Activated CD8-positive, alpha-beta memory T cell treated with anti-CD3 and anti-CD28 coated beads for 4 hours (primary cell): ENCODE measurements around the gene STAM.
"Not testable (repeated sequence)": the region's sequence is repeated elsewhere in the genome, so short reads cannot be mapped to it uniquely, and the experiment has no call there.

Source experiments
- DNase-seq, 2 donors: peaks; one replicate each; pipeline ENCODE4 v3.0.0-alpha.2; 2020; ENCODE audit warnings: low read depth in 2 of 2

Gene STAM

GRCh38 chr10:17675638-17676037 lies 31.7 kb downstream of the STAM start:
- DNase-seq = no peak

DNA sequence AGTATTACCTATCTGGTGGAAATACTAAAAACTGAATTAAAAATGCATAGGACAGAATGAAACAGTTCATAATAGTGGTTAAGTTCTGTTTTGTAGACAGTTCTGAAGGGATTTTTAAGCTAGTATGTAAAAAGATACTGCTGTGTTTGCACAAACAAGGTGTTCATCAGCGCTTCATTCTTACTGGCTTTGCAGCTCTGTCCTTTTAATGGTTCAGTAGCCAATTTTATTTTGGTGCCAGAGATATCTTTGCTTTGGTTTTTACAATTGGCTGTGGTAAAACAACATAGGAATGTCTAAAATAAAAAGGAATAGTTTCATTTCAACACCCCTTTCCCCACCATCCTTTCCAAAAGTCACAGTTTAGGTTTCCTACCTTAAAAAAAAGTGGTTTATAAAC lies 33.0 kb downstream of the STAM start:
- DNase-seq = no peak

DNA sequence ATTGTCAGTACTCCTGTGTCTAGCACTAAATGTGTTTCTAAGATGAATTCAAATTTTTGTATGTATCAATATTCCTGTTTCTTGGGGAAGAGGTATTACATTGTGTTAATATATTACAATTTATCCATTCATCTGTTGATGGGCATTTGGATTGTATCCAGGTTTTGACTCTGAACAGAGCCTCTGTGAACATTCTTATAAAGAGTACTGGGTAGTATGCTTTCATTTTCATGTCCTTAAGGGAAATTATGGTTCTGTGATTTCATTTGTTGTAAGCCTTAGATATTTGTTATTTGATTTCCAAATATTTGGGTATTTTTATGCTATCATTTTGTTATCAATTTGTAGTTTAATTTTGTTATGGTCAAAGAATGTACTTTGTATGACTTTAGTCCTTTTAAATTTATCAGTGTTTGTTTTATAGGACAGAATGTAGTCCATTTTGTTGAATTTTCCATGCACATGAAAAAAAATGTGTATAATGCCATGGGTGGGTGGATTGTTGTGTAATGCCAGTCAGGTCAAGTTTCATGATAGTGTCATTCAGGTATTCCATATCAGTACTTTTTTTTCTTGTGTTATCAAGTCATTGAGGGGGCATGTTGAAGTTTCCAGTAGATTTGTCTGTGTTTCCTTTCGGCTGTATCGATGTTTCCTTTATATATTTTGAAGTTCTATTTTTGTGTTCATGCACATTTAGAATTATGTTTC lies 38.4 kb downstream of the STAM start:
- no peak for DNase-seq

DNA sequence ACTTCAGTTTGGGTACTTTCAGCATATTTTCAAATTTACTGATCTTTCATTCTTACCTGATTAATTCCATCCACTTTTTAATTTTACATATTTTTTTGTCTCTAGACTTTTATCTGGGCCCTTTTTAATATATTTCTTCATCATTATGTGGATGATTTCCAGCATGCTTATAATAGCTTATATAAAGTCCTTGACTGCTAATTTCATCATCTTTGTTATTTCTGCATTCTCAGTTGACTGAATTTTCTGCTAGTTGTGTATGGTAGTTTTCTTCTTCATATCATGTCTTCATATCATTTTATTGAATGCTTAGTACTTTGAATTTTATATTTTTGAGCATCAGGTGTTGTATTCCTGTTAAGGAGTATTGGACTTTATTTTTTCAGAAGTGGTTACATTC lies 39.6 kb downstream of the STAM start:
- no peak for DNase-seq

DNA sequence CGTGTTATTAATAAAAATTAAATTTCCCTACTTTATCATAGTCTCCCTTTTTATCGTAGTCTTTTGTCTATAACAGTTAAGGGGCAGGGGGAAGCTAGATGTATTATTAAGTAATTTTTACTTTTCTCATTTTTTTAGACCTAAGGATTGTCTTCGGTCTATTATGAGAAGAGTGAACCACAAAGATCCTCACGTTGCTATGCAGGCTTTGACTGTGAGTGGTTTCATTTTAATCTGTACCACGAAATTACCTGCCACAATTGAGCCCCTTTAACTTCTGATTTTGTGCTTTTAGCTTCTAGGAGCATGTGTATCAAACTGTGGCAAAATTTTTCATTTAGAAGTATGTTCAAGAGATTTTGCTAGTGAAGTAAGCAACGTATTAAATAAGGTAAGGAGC lies 40.6 kb downstream of the STAM start:
- DNase-seq = no peak

DNA sequence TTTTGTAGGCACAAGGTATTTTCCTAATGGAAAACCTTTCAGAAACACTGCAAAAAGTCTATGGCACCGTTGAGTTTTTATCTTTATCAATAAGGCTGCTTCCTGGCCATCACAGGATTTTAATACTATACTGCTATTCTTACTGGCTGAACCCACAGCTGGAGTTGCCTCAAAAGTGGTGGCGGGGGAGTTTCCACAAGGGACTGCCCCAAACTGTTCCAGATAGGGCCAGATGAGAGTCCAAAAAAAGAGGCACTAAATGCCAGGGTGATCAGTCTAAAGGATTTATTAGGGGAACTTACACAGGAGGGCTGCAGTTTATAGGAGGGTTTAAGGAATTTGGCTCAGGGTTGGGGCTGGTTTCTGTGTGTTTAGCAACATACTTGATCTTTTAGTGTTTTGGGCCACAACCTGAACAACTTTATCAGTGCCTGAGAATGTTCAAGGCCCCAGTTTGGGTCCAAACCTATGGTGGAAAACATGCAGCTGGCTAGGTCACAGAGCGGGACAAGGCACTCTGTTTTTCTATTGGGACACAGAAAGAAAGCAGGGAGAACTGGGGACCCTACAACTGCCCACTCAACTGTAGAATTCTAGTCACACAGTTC lies 41.4 kb downstream of the STAM start:
- DNase-seq = no peak

DNA sequence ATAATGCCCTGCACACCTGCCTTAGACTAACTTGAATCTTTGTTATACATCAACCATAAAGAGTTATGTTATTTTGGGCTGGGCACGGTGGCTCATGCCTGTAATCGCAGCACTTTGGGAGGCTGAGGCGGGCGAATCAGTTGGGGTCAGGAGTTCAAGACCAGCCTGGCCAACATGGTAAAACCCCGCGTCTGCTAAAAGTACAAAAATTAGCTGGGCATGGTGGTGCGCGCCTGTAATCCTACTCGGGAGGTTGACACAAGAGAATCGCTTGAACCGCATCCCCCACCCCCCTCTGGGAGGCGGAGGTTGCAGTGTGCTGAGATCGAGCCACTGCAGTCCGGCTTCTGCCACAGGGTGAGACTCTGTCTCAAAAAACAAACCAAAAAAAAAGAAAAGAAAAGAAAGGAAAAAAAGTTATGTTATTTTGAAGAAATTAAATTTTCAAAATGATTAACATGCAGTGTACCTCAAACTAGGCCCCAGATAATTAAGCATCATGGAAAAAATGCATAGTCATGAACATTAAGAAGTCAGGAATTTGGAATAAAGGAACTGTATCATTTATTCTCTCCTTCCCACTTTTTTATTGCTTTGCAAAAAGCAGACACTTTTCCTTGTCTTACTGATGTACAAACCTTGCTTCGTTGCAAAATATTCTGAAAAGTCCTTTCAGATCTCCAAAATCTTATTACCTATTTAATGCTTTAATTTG lies 43.3 kb downstream of the STAM start:
- no peak for DNase-seq

GRCh38 chr10:17689137-17689536 lies 45.2 kb downstream of the STAM start:
- DNase-seq = no peak

GRCh38 chr10:17693009-17693408 lies 49.1 kb downstream of the STAM start:
- no peak for DNase-seq

DNA sequence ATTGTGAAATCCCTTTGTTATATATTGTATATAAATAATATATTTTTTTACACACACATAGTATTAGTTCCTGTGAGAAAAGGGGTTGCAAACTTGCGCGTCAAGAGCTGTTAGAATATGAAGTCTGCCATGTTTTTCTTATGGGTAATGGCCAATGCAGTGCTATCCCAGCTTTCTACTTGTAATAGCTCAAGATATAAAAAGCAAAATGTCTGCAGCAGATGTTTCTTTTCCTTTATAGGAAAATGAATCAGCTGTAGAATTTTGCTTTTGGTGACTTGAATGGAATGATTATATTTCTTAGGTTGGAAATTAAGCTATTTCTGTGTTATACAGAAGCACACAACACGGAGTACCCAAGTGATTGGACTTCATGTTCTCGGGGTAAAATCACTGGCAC lies 54.7 kb downstream of the STAM start:
- no peak for DNase-seq

DNA sequence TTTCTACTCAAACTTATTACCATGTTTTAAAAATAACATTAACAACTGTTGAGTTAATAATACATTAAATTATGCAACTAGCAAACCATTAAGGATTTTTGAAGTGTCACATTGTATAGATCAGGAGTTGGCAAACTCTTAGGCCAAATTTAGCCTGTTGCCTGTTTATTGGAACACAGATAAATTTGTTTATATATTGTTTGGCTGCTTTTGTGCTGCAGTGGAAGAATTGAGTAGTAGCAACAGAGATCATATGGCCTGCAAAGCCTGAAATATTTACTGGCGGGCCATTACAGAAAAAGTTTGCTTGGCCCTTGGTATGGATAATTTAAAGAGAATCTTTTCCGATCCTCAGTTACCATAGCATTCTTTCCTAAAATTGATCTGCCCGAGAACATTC lies 57.4 kb downstream of the STAM start:
- DNase-seq = no peak

GRCh38 chr10:17703706-17704105 lies 59.8 kb downstream of the STAM start:
- DNase-seq = no peak

DNA sequence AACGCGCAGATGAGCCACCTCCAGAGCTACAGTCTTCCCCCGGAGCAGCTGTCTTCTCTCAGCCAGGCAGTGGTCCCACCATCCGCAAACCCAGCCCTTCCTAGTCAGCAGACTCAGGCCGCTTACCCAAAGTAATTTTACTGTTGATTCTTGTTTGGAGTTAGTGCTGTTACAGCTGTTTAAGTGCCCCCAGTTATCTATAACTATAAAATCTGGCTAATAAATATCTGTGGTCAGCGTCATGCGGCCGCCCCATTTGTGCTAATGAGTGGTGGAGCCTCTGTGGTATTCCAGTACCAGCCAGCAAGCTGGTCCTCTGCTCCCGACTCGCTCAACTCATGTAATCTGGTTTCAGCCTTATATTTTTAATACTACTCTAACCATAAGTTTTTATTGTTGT lies 64.9 kb downstream of the STAM start:
- no peak for DNase-seq

DNA sequence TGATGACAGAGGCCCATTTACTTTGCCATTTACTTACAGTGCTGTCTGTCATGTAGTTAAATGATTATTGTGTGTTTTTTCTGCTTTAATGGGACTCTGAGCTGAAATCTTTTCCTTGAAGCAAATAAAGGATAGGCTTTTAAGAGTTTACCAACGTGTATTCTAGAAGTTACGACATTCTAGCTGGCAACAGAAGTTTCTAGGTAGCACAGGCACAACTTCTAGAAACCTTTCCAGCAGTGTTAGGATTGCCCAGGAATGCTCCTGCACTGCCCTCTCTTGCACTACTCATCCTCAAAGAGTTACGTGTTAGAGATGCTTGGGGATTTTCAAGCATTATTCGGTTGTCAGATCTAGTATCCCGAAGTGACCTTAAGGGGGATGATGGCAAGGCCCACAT lies 65.5 kb downstream of the STAM start:
- DNase-seq = no peak

DNA sequence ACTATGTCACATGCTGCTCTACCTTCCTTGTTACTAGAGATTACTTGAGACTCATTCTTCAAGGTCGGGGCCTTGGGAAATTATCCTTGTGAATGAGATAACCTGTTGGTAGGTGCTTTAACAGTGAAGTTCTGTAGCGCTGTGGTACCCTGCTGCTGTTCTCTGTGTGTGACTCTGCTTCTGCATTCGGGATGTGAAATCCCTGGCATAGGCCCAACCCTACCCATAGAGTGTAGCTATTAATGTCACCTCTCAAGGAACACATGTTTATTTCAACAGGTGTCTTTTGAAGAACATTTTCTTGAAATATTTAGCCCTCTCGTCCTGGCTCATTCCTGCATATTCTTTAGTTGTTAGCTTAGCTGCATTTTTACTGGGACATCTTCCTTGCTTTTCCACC lies 66.2 kb downstream of the STAM start:
- DNase-seq = no peak

- no peak for DNase-seq
Measured at GRCh38 chr10:17712053-17712452, 68.1 kb downstream of the STAM start.

GRCh38 chr10:17712717-17713471 lies 68.9 kb downstream of the STAM start:
- DNase-seq = no peak

DNA sequence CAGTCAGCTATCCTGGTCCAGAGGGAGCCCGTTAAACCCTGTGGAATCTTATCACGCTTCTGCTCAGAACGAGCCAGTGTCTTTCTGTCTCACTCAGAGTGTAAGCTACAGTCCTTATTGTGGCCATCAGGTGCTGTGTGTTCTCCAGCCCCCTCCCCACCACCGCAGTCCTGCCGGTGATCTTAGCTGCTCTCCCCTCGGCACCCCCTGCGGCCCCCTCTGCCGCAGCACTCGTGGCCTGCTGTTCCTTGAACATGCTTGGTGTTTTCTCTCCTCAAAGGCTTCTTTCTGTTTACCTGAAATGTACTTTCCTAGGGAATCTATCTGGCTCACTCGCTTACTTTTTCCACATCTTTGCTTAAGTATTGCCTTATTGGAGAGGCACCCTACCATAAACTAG lies 69.8 kb downstream of the STAM start:
- no peak for DNase-seq

GRCh38 chr10:17716161-17716560 lies 72.2 kb downstream of the STAM start:
- DNase-seq = no peak

DNA sequence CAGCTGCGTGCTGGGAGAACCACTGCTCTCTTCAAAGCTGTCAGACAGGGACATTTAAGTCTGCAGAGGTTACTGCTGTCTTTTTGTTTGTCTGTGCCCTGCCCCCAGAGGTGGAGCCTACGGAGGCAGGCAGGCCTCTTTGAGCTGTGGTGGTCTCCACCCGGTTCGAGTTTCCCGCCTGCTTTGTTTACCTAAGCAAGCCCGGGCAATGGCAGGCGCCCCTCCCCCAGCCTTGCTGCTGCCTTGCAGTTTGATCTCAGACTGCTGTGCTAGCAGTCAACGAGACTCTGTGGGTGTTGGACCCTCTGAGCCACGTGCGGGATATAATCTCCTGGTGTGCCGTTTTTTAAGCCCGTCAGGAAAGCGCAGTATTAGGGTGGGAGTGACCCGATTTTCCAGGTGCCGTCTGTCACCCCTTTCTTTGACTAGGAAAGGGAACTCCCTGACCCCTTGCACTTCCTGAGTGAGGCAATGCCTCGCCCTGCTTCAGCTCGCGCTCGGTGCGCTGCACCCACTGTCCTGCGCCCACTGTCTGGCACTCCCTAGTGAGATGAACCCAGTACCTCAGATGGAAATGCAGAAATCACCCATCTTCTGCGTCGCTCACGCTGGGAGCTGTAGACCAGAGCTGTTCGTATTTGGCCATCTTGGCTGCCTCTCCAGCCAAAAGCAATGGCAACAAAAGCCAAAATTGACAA lies 78.5 kb downstream of the STAM start:
- DNase-seq = not testable (repeated sequence)

GRCh38 chr10:17725703-17726102 lies 81.8 kb downstream of the STAM start:
- DNase-seq = no peak

DNA sequence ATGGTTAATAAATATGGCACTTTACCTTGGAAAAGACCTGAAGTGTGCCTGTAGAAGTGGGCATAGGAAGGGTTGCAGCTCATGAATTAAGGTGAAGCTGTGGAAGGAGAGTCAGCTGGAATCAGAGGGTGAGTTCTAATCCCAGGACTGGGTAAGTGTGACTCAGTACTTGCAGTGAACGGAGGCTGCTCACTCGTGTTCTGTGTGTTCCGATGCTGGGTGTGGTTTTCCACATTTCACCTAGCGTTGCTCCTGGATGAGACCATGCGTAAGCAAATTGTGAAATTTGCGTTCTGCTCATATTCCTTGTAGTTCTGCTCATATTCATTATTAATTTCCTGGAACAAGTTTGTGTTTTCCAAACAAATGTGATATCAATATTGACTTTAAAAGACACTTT lies 85.7 kb downstream of the STAM start:
- no peak for DNase-seq
